ENCODE data around the gene TAP2.

Gene TAP2

DNA sequence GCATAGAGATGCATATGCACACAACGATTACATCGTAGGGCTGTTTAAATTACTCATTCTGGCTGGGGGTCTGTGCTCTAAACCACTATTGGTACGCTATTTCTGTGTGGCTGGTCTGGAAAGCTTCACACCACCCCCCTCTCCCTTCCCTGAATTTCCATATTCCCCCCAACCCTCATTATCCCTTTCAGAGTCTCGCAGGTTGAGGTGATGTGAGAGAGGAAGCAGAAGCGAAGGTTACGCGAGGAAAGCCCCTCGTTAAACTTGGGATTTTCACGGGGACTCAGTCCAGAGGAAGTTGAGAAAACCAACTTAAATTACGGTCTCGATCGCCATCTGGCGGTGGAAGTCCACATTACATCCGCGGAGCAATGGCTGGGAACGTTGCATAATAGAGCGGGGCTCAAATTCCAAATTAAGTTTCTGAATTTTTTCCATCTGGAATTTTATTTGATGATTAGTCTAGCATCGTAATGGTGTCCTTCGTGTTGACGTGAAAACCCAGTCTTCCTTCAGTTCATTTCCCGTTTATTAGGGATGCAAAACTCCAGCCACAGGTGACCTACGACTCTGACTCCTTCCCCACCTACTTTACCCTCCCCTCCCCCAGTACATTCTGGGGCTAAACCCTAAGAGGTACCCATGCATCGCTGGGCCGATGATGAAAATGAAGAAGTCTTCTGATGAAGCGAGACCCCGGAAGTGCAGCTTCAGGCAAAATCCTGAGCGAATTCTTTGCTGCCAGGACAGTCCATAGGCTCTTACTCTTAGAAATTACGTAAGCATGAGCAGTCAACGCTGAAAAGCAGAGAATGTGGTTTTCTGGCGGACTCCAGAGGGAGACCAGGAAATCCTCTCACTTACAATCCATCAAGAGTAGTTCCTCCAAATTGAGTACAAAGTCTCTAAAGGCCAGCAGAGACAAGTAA, 41.4 kb downstream of the TAP2 start:
- TF ChIP-seq POLR2AphosphoS5 (IDR thresholded peaks at IDR 0.05; ENCODE audit: low read depth, low read length) (no peak), SIN3A (IDR thresholded peaks at IDR 0.05; ENCODE audit: borderline replicate concordance, insufficient read depth, low read length) (no peak), FOXP2 (optimal IDR thresholded peaks at IDR 0.05; ENCODE audit: borderline replicate concordance, extremely low read depth, extremely low read length, insufficient read depth) (no peak), TAF1 (IDR thresholded peaks at IDR 0.05; ENCODE audit: borderline replicate concordance, insufficient read depth, low read length) (no peak)
- TF ChIP-seq, protein P1, sequence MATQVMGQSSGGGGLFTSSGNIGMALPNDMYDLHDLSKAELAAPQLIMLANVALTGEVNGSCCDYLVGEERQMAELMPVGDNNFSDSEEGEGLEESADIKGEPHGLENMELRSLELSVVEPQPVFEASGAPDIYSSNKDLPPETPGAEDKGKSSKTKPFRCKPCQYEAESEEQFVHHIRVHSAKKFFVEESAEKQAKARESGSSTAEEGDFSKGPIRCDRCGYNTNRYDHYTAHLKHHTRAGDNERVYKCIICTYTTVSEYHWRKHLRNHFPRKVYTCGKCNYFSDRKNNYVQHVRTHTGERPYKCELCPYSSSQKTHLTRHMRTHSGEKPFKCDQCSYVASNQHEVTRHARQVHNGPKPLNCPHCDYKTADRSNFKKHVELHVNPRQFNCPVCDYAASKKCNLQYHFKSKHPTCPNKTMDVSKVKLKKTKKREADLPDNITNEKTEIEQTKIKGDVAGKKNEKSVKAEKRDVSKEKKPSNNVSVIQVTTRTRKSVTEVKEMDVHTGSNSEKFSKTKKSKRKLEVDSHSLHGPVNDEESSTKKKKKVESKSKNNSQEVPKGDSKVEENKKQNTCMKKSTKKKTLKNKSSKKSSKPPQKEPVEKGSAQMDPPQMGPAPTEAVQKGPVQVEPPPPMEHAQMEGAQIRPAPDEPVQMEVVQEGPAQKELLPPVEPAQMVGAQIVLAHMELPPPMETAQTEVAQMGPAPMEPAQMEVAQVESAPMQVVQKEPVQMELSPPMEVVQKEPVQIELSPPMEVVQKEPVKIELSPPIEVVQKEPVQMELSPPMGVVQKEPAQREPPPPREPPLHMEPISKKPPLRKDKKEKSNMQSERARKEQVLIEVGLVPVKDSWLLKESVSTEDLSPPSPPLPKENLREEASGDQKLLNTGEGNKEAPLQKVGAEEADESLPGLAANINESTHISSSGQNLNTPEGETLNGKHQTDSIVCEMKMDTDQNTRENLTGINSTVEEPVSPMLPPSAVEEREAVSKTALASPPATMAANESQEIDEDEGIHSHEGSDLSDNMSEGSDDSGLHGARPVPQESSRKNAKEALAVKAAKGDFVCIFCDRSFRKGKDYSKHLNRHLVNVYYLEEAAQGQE (IDR thresholded peaks at IDR 0.05; ENCODE audit: insufficient read depth in 1 of 2, low read depth in 2 of 2, low read length in 2 of 2): no peak

DNA sequence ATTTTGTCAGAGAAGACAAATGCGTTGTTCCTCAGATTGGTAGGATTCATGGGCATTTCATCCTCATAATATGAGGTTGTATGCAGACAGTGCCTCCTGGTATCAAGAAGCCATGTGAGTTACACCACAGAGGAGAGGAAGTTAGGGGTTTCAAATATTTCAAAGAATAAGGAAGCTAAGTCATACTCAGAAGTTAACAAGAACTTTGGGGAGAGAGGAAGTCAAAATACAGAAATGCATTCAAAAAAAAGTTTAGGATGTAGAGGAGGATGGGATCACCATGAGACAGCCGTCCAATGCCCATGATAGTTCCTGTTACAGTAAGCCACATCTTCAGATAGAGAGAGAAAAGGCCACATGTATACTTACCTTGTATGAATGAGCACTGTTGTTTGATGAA, 44.0 kb downstream of the TAP2 start:
- TF ChIP-seq SIN3A (IDR thresholded peaks at IDR 0.05; ENCODE audit: borderline replicate concordance, insufficient read depth, low read length) (no peak), TAF1 (IDR thresholded peaks at IDR 0.05; ENCODE audit: borderline replicate concordance, insufficient read depth, low read length) (no peak), FOXP2 (optimal IDR thresholded peaks at IDR 0.05; ENCODE audit: borderline replicate concordance, extremely low read depth, extremely low read length, insufficient read depth) (no peak), POLR2AphosphoS5 (IDR thresholded peaks at IDR 0.05; ENCODE audit: low read depth, low read length) (no peak)
- TF ChIP-seq, protein P1 (IDR thresholded peaks at IDR 0.05; ENCODE audit: insufficient read depth in 1 of 2, low read depth in 2 of 2, low read length in 2 of 2): no peak

DNA sequence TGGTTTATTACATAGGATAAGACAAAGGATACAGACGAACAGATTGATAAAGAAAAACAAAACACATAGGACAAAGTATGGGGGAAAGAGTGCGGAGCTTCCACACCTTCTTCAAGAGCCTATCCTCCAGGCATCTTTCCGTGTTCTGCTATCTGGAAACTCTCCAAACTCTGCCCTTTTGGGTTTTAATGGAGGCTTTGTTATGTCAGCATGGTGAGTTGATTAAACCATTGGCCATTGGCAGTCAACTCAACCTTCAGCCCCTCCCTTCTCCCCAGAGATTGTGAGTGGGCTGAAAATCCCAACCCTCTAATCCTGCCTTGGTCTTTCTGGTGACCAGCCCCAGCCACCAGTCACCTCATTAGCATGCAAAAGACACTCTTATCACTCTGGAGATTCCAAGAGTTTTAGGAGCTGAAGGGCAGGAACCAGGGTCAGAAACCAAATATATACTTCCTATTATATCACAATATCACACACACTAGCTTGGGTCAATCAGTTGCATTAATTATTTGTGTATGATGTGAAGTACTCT, 45.6 kb downstream of the TAP2 start:
- no peak for TF ChIP-seq SIN3A (IDR thresholded peaks at IDR 0.05; ENCODE audit: borderline replicate concordance, insufficient read depth, low read length)
- TF ChIP-seq FOXP2 (optimal IDR thresholded peaks at IDR 0.05; ENCODE audit: borderline replicate concordance, extremely low read depth, extremely low read length, insufficient read depth): no peak
- TF ChIP-seq POLR2AphosphoS5 (IDR thresholded peaks at IDR 0.05; ENCODE audit: low read depth, low read length): no peak
- TF ChIP-seq, protein P1 (IDR thresholded peaks at IDR 0.05; ENCODE audit: insufficient read depth in 1 of 2, low read depth in 2 of 2, low read length in 2 of 2): no peak
- no peak for TF ChIP-seq TAF1 (IDR thresholded peaks at IDR 0.05; ENCODE audit: borderline replicate concordance, insufficient read depth, low read length)

DNA sequence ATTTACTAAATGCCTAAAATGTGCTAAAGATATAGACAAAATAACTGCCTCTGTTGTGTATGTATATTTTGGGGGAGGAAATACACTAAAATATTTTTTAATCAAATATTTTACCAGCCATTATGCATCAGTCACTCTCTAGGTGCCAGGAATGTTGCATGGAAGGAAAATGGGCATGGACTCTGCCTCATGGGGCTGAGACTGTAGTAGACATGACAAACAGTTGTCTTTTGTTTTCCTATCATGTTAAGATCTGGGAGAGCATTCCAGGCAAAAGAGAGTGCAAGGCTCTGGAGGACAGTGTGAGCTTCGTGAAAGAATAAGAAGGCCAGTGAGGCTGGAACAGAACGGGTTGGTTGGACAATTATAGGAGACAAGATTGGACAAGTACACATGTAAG, 48.2 kb downstream of the TAP2 start:
- no peak for TF ChIP-seq SIN3A (IDR thresholded peaks at IDR 0.05; ENCODE audit: borderline replicate concordance, insufficient read depth, low read length)
- no peak for TF ChIP-seq POLR2AphosphoS5 (IDR thresholded peaks at IDR 0.05; ENCODE audit: low read depth, low read length)
- no peak for TF ChIP-seq TAF1 (IDR thresholded peaks at IDR 0.05; ENCODE audit: borderline replicate concordance, insufficient read depth, low read length)
- TF ChIP-seq FOXP2 (optimal IDR thresholded peaks at IDR 0.05; ENCODE audit: borderline replicate concordance, extremely low read depth, extremely low read length, insufficient read depth): no peak
- TF ChIP-seq, protein P1 (IDR thresholded peaks at IDR 0.05; ENCODE audit: insufficient read depth in 1 of 2, low read depth in 2 of 2, low read length in 2 of 2): no peak

Measured in PFSK-1 (cell line).